Neural progenitor cell (in vitro differentiated cells): ENCODE data around the gene PBX4. TPM values are rescaled to one million over a fixed set of nuclear protein-coding genes. Genes with fewer than 3 reads are reported as not detected.

Source experiments
- DNase-seq: peaks from one replicate; pipeline ENCODE4 v3.0.0-alpha.2; 2016; ENCODE audit warnings: low spot score
- H2AFZ ChIP-seq: fragments of 200-600 bp; sonication (generic); replicated peaks from 2 replicates; pipeline ENCODE4 v1.6.1; 2016; ENCODE audit warnings: antibody characterized with exemption
- H3F3A ChIP-seq: fragments of 200-600 bp; sonication (generic); 2 replicates; pipeline ENCODE4 v1.6.1; 2016; ENCODE audit warnings: antibody characterized with exemption, low read depth
- H3K27ac ChIP-seq: fragments of 200-600 bp; sonication (generic); 2 replicates; pipeline ENCODE4 v1.5.1; 2016; ENCODE audit warnings: mild to moderate bottlenecking
- H3K27me3 ChIP-seq: fragments of 200-600 bp; sonication (generic); 2 replicates; pipeline ENCODE4 v1.6.1; 2016; ENCODE audit warnings: mild to moderate bottlenecking, moderate library complexity
- H3K36me3 ChIP-seq: fragments of 200-600 bp; sonication (generic); 2 replicates; pipeline ENCODE4 v1.5.1; 2016
- H3K4me1 ChIP-seq: fragments of 200-600 bp; sonication (generic); 2 replicates; pipeline ENCODE4 v1.6.1; 2016; ENCODE audit warnings: mixed run types
- H3K4me2 ChIP-seq: fragments of 200-600 bp; sonication (generic); 2 replicates; pipeline ENCODE4 v1.6.1; 2016
- H3K4me3 ChIP-seq: fragments of 200-600 bp; sonication (generic); 2 replicates; pipeline ENCODE4 v1.5.1; 2016
- H3K79me2 ChIP-seq: fragments of 200-600 bp; sonication (generic); 2 replicates; pipeline ENCODE4 v1.6.1; 2016; ENCODE audit warnings: low read depth
- H3K9ac ChIP-seq: fragments of 200-600 bp; sonication (generic); 2 replicates; pipeline ENCODE4 v1.6.1; 2016
- H3K9me3 ChIP-seq: fragments of 200-600 bp; sonication (generic); 2 replicates; pipeline ENCODE4 v1.5.1; 2016; ENCODE audit warnings: low read depth
- H4K20me1 ChIP-seq: fragments of 200-600 bp; sonication (generic); 2 replicates; pipeline ENCODE4 v1.6.1; 2016; ENCODE audit warnings: low read depth
- H3K27ac Mint-ChIP-seq: 3 replicates; pipeline ENCODE4 v1.8.0; 2021; ENCODE audit warnings: mixed read lengths
- H3K27me3 Mint-ChIP-seq: 2 replicates; pipeline ENCODE4 v1.8.0; 2022; ENCODE audit warnings: low read depth, mild to moderate bottlenecking, inconsistent platforms, moderate library complexity, mixed read lengths; ENCODE audit not compliant: insufficient read depth
- H3K36me3 Mint-ChIP-seq: 3 replicates; pipeline ENCODE4 v1.8.0; 2021; ENCODE audit warnings: mixed read lengths
- H3K4me1 Mint-ChIP-seq: 3 replicates; pipeline ENCODE4 v1.8.0; 2021; ENCODE audit warnings: mixed read lengths
- H3K4me3 Mint-ChIP-seq: 3 replicates; pipeline ENCODE4 v1.8.0; 2021; ENCODE audit warnings: mild to moderate bottlenecking, moderate library complexity, mixed read lengths
- H3K9me3 Mint-ChIP-seq: 3 replicates; pipeline ENCODE4 v1.8.0; 2020; ENCODE audit warnings: mixed read lengths
- CTCF ChIP-seq: fragments of 200-600 bp; sonication (generic); IDR thresholded peaks from 2 replicates; pipeline ENCODE4 v1.5.1; 2017; ENCODE audit warnings: antibody characterized with exemption, mild to moderate bottlenecking
- EZH2 ChIP-seq: fragments of 200-600 bp; sonication (generic); IDR thresholded peaks from 2 replicates; pipeline ENCODE4 v1.6.1; 2017; ENCODE audit warnings: antibody characterized with exemption, mild to moderate bottlenecking, moderate library complexity
- EZH2phosphoT487 ChIP-seq: fragments of 200-600 bp; sonication (generic); IDR thresholded peaks from 2 replicates; pipeline ENCODE4 v1.6.1; 2017; ENCODE audit warnings: antibody characterized with exemption
- total RNA-seq: library from RNA; depleted of rRNA; stranded (reverse); fragments of >200 nt; gene quantifications from 2 replicates; pipeline ENCODE4 v1.2.3, GENCODE V29; 2015; ENCODE audit warnings: low replicate concordance

PBX4 gene
- total RNA-seq, 1 donor from 2014 or later, result 3.2 TPM

DNA sequence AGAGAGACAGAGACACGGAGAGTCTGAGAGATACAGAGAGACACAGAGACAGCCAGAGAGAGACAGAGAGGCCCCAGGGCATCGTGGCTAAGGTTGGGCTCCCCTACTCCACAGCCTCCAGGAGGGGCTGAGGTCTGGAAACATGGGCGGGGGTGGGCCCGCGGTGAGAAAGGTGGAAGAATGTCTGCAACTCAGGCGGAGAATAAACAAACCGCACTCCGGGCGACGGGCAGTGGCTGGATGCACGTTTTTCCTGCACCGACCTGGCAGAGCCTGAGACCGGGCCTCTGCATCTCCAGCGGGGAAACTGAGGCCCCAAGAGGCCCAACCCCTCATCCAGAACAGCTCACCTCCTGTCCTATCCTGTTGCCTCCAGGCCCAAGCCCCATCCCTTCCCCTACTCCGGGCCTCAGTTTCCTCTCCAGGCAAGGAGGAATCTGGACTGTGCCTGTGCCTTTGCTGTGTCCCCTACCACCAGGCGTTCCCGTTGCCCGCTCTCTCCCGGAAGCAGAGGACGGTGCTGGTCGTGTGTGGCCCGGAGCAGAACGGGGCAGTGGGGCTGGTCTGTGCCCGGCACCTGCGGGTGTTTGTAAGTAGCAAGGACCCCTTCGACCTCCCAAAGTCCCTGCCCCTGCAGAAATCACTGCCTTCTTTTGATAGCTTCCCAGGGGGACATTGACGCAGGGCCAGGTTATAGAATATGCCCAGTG is 83.8 kb downstream of the PBX4 start:
- no peak overlapping the region for H3K4me3 Mint-ChIP-seq
- no peaks in the 10 kb centered on the region for H3K79me2 ChIP-seq
- no peaks in the 10 kb centered on the region for H3K9me3 Mint-ChIP-seq
- no peak for DNase-seq
- H4K20me1 ChIP-seq, result peaks cover 28% of the 10 kb centered on the region
- peaks cover 5% of the 10 kb centered on the region for H3K36me3 Mint-ChIP-seq
- H3K4me3 ChIP-seq, result no peak overlapping the region
- H3K9ac ChIP-seq, result no peak overlapping the region
- peaks cover 21% of the 10 kb centered on the region for H3K4me1 Mint-ChIP-seq
- no peaks in the 10 kb centered on the region for H3K36me3 ChIP-seq
- TF ChIP-seq EZH2 (no peak), CTCF (no peak), EZH2phosphoT487 (no peak)
- H3K4me1 ChIP-seq, result no peaks in the 10 kb centered on the region
- H3K27me3 ChIP-seq, result peaks cover 25% of the 10 kb centered on the region
- no peak overlapping the region for H3K4me2 ChIP-seq
- no peak overlapping the region for H2AFZ ChIP-seq
- no peak overlapping the region for H3K27ac Mint-ChIP-seq
- peaks cover 23% of the 10 kb centered on the region for H3F3A ChIP-seq
- no peak overlapping the region for H3K27ac ChIP-seq
- no peaks in the 10 kb centered on the region for H3K9me3 ChIP-seq
- H3K27me3 Mint-ChIP-seq, result peaks cover 18% of the 10 kb centered on the region

DNA sequence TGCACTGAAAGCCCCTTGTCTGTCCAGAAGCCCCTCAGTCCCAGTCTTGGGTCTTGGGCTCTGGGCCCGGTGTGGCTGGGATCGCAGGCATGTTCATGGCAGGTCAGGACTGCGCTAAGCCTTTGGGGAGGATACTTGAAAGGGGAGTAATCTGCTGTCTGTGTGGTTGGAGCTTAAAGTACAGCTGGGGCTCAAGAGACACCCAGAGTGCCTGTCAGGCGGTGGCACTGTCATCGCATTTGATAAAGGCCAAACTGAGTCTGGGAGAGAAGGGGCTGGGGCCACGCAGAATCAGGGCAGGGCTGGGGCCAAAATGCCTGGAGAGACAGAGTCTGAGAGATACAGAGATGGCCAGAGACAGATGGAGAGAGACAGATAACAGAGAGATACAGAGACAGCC is 84.6 kb downstream of the PBX4 start:
- H3K27ac Mint-ChIP-seq, result no peak overlapping the region

DNA sequence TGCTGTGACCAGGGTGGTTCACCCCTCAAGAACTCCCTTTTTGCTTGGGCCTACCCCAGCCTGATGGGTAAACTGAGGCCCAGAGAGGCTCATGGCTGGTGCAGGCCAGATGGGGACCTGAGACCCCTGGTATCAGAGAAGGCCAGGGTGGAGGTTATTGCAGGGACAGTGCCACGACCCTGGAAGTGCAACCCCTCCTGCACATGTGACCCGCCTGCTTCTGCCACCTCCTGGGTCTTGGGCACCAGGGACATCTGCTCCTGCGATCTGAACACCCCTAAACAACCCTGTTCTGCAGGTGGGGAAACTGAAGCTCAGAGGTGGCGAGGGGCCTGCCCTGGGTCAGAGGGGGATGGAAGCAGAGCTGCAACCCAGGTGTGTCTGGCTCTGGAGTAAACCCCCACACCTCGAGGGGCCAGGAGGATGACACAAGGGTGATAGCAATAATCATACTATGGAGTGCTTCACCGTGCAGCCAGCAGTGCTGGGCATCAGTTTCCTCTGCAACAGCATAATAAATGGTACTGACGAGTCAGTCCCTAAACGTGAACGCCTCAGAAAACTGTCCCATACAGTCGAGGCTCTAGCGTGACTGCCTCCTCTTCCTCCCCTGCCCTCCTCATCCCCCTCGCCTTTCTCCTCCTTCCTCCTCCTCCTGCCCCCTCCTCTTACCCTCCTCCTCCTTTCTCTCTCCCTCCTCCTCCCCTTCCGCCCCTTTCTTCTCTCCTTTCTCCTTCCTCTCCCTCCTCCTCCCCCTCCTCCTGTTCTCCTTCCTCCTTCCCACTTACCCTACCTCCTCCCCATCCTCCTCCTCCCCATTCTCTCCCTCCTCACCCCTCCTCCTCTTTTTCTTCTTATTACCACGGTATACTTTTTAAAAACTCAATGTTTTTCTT is 85.4 kb downstream of the PBX4 start:
- Histone ChIP-seq H3K4me3 (no peak overlapping the region), H3K9me3 (no peaks in the 10 kb centered on the region), H3K27ac (no peak overlapping the region), H2AFZ (no peak overlapping the region), H3K79me2 (no peaks in the 10 kb centered on the region), H3K36me3 (no peaks in the 10 kb centered on the region), H3K9ac (no peak overlapping the region), H4K20me1 (peaks cover 39% of the 10 kb centered on the region), H3K4me1 (no peaks in the 10 kb centered on the region), H3K27me3 (peaks cover 8% of the 10 kb centered on the region), H3F3A (peaks cover 26% of the 10 kb centered on the region), H3K4me2 (no peak overlapping the region)
- no peak overlapping the region for H3K4me3 Mint-ChIP-seq
- H3K27ac Mint-ChIP-seq, result no peak overlapping the region
- no peak for DNase-seq
- H3K27me3 Mint-ChIP-seq, result peaks cover 15% of the 10 kb centered on the region
- peaks cover 5% of the 10 kb centered on the region for H3K36me3 Mint-ChIP-seq
- TF ChIP-seq EZH2 (no peak), EZH2phosphoT487 (no peak)
- peaks cover 22% of the 10 kb centered on the region for H3K4me1 Mint-ChIP-seq
- H3K9me3 Mint-ChIP-seq, result no peaks in the 10 kb centered on the region

More for the DNA sequence above, 84.6 kb downstream of the PBX4 start:
- TF ChIP-seq EZH2 (no peak), CTCF (no peak), EZH2phosphoT487 (no peak)
- Histone ChIP-seq H3K79me2 (no peaks in the 10 kb centered on the region), H3F3A (peaks cover 25% of the 10 kb centered on the region), H3K9ac (no peak overlapping the region), H3K9me3 (no peaks in the 10 kb centered on the region), H3K4me1 (no peaks in the 10 kb centered on the region), H3K27me3 (peaks cover 16% of the 10 kb centered on the region), H2AFZ (no peak overlapping the region), H3K4me3 (no peak overlapping the region), H3K4me2 (no peak overlapping the region), H4K20me1 (peaks cover 33% of the 10 kb centered on the region), H3K27ac (no peak overlapping the region), H3K36me3 (no peaks in the 10 kb centered on the region)
- H3K9me3 Mint-ChIP-seq, result no peaks in the 10 kb centered on the region
- peaks cover 5% of the 10 kb centered on the region for H3K36me3 Mint-ChIP-seq
- peaks cover 16% of the 10 kb centered on the region for H3K27me3 Mint-ChIP-seq
- no peak for DNase-seq
- no peak overlapping the region for H3K4me3 Mint-ChIP-seq
- H3K4me1 Mint-ChIP-seq, result peaks cover 23% of the 10 kb centered on the region
